Effector memory CD4-positive, alpha-beta T cell (primary cell): ENCODE data around the gene FRS2.

Source experiments
- DNase-seq, 3 donors: peaks; one replicate each; pipeline ENCODE4 v3.0.0-alpha.2; 2020
- H3K27ac ChIP-seq: 2 replicates; pipeline ENCODE4 v1.7.0; 2013; ENCODE audit warnings: mild to moderate bottlenecking, low read length, moderate library complexity; ENCODE audit not compliant: insufficient read depth, poor library complexity, severe bottlenecking
- H3K27me3 ChIP-seq: replicated peaks from 2 replicates; pipeline ENCODE4 v1.7.0; 2013; ENCODE audit warnings: mild to moderate bottlenecking, low read length; ENCODE audit not compliant: insufficient read depth, control insufficient read depth, poor library complexity, severe bottlenecking
- H3K36me3 ChIP-seq: 2 replicates; pipeline ENCODE4 v1.7.0; 2013; ENCODE audit warnings: mild to moderate bottlenecking, low read length, moderate library complexity; ENCODE audit not compliant: control insufficient read depth, insufficient read depth
- H3K4me1 ChIP-seq: 2 replicates; pipeline ENCODE4 v1.7.0; 2013; ENCODE audit warnings: low read length, mild to moderate bottlenecking; ENCODE audit not compliant: control insufficient read depth, insufficient read depth, poor library complexity, severe bottlenecking
- H3K4me3 ChIP-seq: 2 replicates; pipeline ENCODE4 v1.7.0; 2013; ENCODE audit warnings: low read length, low read depth, mild to moderate bottlenecking; ENCODE audit not compliant: insufficient read depth, poor library complexity, severe bottlenecking
- H3K9me3 ChIP-seq: 2 replicates; pipeline ENCODE4 v1.7.0; 2013; ENCODE audit warnings: mild to moderate bottlenecking, low read length, moderate library complexity; ENCODE audit not compliant: control insufficient read depth

FRS2 gene

GRCh38 chr12:69476276-69477017 lies 6.3 kb downstream of the FRS2 start:
- no peak for DNase-seq
- Histone ChIP-seq H3K36me3 (no peaks in the 10 kb centered on the region), H3K9me3 (no peaks in the 10 kb centered on the region), H3K4me3 (no peak overlapping the region), H3K27ac (no peak overlapping the region), H3K27me3 (no peaks in the 10 kb centered on the region), H3K4me1 (peaks cover 12% of the 10 kb centered on the region)

- H3K27me3 ChIP-seq = no peaks in the 10 kb centered on the region
Measured at GRCh38 chr12:69479675-69480074, 9.5 kb downstream of the FRS2 start.

GRCh38 chr12:69480698-69481097 lies 10.5 kb downstream of the FRS2 start:
- Histone ChIP-seq H3K36me3 (no peaks in the 10 kb centered on the region), H3K4me3 (no peak overlapping the region), H3K9me3 (no peaks in the 10 kb centered on the region), H3K4me1 (no peaks in the 10 kb centered on the region), H3K27me3 (no peaks in the 10 kb centered on the region), H3K27ac (no peak overlapping the region)
- no peak for DNase-seq

More at GRCh38 chr12:69479675-69480074, 9.5 kb downstream of the FRS2 start:
- no peaks in the 10 kb centered on the region for H3K9me3 ChIP-seq
- H3K4me1 ChIP-seq = no peaks in the 10 kb centered on the region
- DNase-seq = no peak
- no peak overlapping the region for H3K4me3 ChIP-seq
- H3K27ac ChIP-seq = no peak overlapping the region
- H3K36me3 ChIP-seq = no peaks in the 10 kb centered on the region

GRCh38 chr12:69481133-69481532 lies 10.9 kb downstream of the FRS2 start:
- Histone ChIP-seq H3K4me3 (no peak overlapping the region), H3K27ac (no peak overlapping the region)
- no peak for DNase-seq

GRCh38 chr12:69483700-69484099 lies 13.5 kb downstream of the FRS2 start:
- no peaks in the 10 kb centered on the region for H3K27me3 ChIP-seq
- no peak overlapping the region for H3K4me3 ChIP-seq
- DNase-seq = no peak

More at GRCh38 chr12:69481133-69481532, 10.9 kb downstream of the FRS2 start:
- H3K4me1 ChIP-seq = no peaks in the 10 kb centered on the region
- H3K27me3 ChIP-seq = no peaks in the 10 kb centered on the region
- no peaks in the 10 kb centered on the region for H3K36me3 ChIP-seq
- no peaks in the 10 kb centered on the region for H3K9me3 ChIP-seq

GRCh38 chr12:69484428-69484827 lies 14.2 kb downstream of the FRS2 start:
- Histone ChIP-seq H3K9me3 (no peaks in the 10 kb centered on the region), H3K4me3 (no peak overlapping the region), H3K4me1 (no peaks in the 10 kb centered on the region), H3K27ac (no peak overlapping the region), H3K27me3 (no peaks in the 10 kb centered on the region), H3K36me3 (peaks cover 4% of the 10 kb centered on the region)
- DNase-seq = no peak

More at GRCh38 chr12:69483700-69484099, 13.5 kb downstream of the FRS2 start:
- Histone ChIP-seq H3K27ac (no peak overlapping the region), H3K9me3 (no peaks in the 10 kb centered on the region), H3K36me3 (peaks cover 4% of the 10 kb centered on the region), H3K4me1 (no peaks in the 10 kb centered on the region)

GRCh38 chr12:69490920-69491643 lies 20.9 kb downstream of the FRS2 start:
- Histone ChIP-seq H3K9me3 (no peaks in the 10 kb centered on the region), H3K27ac (no peak overlapping the region), H3K4me1 (no peaks in the 10 kb centered on the region), H3K4me3 (no peak overlapping the region), H3K27me3 (no peaks in the 10 kb centered on the region), H3K36me3 (peaks cover 4% of the 10 kb centered on the region)
- DNase-seq = no peak

- Histone ChIP-seq H3K4me1 (no peaks in the 10 kb centered on the region), H3K9me3 (no peaks in the 10 kb centered on the region), H3K4me3 (no peak overlapping the region), H3K27me3 (no peaks in the 10 kb centered on the region), H3K36me3 (peaks cover 3% of the 10 kb centered on the region), H3K27ac (no peak overlapping the region)
- DNase-seq = no peak
Measured at GRCh38 chr12:69492739-69493138, 22.6 kb downstream of the FRS2 start.

- Histone ChIP-seq H3K4me1 (no peaks in the 10 kb centered on the region), H3K36me3 (no peaks in the 10 kb centered on the region), H3K9me3 (no peaks in the 10 kb centered on the region)
Measured at GRCh38 chr12:69495071-69495470, 24.9 kb downstream of the FRS2 start.

GRCh38 chr12:69497308-69498026 lies 27.3 kb downstream of the FRS2 start:
- H3K27me3 ChIP-seq = no peaks in the 10 kb centered on the region
- H3K4me1 ChIP-seq = no peaks in the 10 kb centered on the region
- H3K36me3 ChIP-seq = no peaks in the 10 kb centered on the region
- H3K9me3 ChIP-seq = no peaks in the 10 kb centered on the region
- H3K27ac ChIP-seq = no peak overlapping the region
- H3K4me3 ChIP-seq = no peak overlapping the region
- no peak for DNase-seq

More at GRCh38 chr12:69495071-69495470, 24.9 kb downstream of the FRS2 start:
- Histone ChIP-seq H3K27ac (no peak overlapping the region), H3K4me3 (no peak overlapping the region), H3K27me3 (no peaks in the 10 kb centered on the region)
- DNase-seq = no peak
